PC-3 (cell line): ENCODE measurements around the gene TMEM184B.

Source experiments
- EZH2 ChIP-seq: fragments of 300-600 bp; sonication (generic); IDR thresholded peaks from one replicate; pipeline ENCODE4 v1.6.1; 2017; ENCODE audit warnings: antibody characterized with exemption, mild to moderate bottlenecking, low read length; ENCODE audit not compliant: unreplicated experiment
- TF ChIP-seq, protein P1 (sequence below): fragments of 300-600 bp; sonication (generic); conservative IDR thresholded peaks from 2 replicates; pipeline ENCODE4 v1.5.1; 2017; ENCODE audit warnings: antibody characterized with exemption, low read depth, mild to moderate bottlenecking, low read length

DNA sequence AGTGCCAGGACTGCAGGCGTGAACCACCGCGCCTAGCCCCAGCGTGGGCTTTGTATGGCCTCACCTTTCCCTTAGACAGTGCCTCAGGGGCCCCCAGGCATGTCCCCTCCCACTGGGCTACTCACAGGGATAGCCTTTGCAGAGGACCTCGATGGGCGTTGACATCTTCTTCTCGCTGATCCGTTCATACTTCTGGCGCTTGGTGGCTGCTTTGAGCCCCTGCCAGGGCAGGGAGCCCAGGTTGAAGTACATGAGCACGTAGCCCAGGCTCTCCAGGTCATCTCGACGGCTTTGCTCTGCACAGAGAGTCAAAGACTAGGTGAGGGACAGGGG is 26.9 kb upstream of the TMEM184B start:
- TF ChIP-seq, protein P1, sequence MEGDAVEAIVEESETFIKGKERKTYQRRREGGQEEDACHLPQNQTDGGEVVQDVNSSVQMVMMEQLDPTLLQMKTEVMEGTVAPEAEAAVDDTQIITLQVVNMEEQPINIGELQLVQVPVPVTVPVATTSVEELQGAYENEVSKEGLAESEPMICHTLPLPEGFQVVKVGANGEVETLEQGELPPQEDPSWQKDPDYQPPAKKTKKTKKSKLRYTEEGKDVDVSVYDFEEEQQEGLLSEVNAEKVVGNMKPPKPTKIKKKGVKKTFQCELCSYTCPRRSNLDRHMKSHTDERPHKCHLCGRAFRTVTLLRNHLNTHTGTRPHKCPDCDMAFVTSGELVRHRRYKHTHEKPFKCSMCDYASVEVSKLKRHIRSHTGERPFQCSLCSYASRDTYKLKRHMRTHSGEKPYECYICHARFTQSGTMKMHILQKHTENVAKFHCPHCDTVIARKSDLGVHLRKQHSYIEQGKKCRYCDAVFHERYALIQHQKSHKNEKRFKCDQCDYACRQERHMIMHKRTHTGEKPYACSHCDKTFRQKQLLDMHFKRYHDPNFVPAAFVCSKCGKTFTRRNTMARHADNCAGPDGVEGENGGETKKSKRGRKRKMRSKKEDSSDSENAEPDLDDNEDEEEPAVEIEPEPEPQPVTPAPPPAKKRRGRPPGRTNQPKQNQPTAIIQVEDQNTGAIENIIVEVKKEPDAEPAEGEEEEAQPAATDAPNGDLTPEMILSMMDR, result no peak
- TF ChIP-seq EZH2, result no peak
